Cardiac fibroblast (primary cell): ENCODE results near the gene HERC4.
A peak's percentile ranks its signal among the peaks of the same experiment; 100 is the strongest.

Source experiments
- DNase-seq, 2 donors: peaks; one replicate each; pipeline versions ENCODE4 v3.0.0 to v3.0.0-alpha.2; 2010; ENCODE audit warnings: low read depth in 2 of 2
- H3K4me3 ChIP-seq, 2 donors: replicated peaks in 1 of 2; 1 replicate in 1 of 2; 2 replicates in 1 of 2; pipeline ENCODE4 v1.5.1; 2011; ENCODE audit warnings: low read depth in 2 of 2, low read length in 2 of 2, mild to moderate bottlenecking in 2 of 2, moderate library complexity in 1 of 2
- CTCF ChIP-seq: IDR thresholded peaks from one replicate; pipeline ENCODE4 v1.5.1; 2011; ENCODE audit warnings: low read depth, mild to moderate bottlenecking, low read length, inconsistent platforms

Gene HERC4

GRCh38 chr10:68105820-68106219, 30.7 kb upstream of the HERC4 start:
- DNase-seq: peak; percentile 17 to 75
- H3K4me3 ChIP-seq: no peak overlapping the region
- TF ChIP-seq CTCF: no peak

GRCh38 chr10:68103901-68104300, 28.8 kb upstream of the HERC4 start:
- no peak for DNase-seq
- H3K4me3 ChIP-seq: no peak overlapping the region
- TF ChIP-seq CTCF: no peak

- TF ChIP-seq CTCF: no peak
- H3K4me3 ChIP-seq: no peak overlapping the region
- no peak for DNase-seq
Measured at GRCh38 chr10:68103261-68103878, 28.3 kb upstream of the HERC4 start.

GRCh38 chr10:68101066-68101465, 26.0 kb upstream of the HERC4 start:
- H3K4me3 ChIP-seq: no peak overlapping the region
- DNase-seq: no peak
- no peak for TF ChIP-seq CTCF

- H3K4me3 ChIP-seq: no peak overlapping the region
- no peak for TF ChIP-seq CTCF
- DNase-seq: peak; percentile 26 to 83
Measured at GRCh38 chr10:68099736-68100135, 24.7 kb upstream of the HERC4 start.

GRCh38 chr10:68096913-68097516, 21.9 kb upstream of the HERC4 start:
- H3K4me3 ChIP-seq: no peak overlapping the region
- DNase-seq: peak; percentile 84 to 91
- no peak for TF ChIP-seq CTCF
